Lower lobe of right lung (tissue), 2 donors: ENCODE measurements around the gene EVI5. TPM values are rescaled to one million over a fixed set of nuclear protein-coding genes. Genes with fewer than 3 reads are reported as not detected.

Experiments
- ATAC-seq, 2 donors: fragments of 200-7000 bp; cut with Tn5 transposase; one replicate each; pipeline ENCODE4 v1.9.1; 2020 to 2022; ENCODE audit warnings: mild to moderate bottlenecking in 2 of 2, moderate library complexity in 2 of 2
- DNase-seq: peaks from one replicate; pipeline ENCODE4 v3.0.0-alpha.2; 2020
- H3K27ac ChIP-seq: fragments of 200-600 bp; one replicate; pipeline ENCODE4 v1.8.0; 2022
- H3K27me3 ChIP-seq: fragments of 200-600 bp; one replicate; pipeline ENCODE4 v1.8.0; 2022; ENCODE audit warnings: low read depth
- H3K36me3 ChIP-seq: fragments of 200-600 bp; one replicate; pipeline ENCODE4 v1.8.0; 2022; ENCODE audit warnings: mild to moderate bottlenecking
- H3K4me1 ChIP-seq: fragments of 200-600 bp; one replicate; pipeline ENCODE4 v1.8.0; 2022
- H3K4me3 ChIP-seq: fragments of 200-600 bp; one replicate; pipeline ENCODE4 v1.8.0; 2022; ENCODE audit warnings: mild to moderate bottlenecking
- H3K9me3 ChIP-seq: fragments of 200-600 bp; one replicate; pipeline ENCODE4 v1.8.0; 2022
- intact Hi-C: fragments of 100-400 bp; cut with DNase I; formaldehyde crosslinking; loops from one replicate; pipeline ENCODE4 v1.11.0; 2022
- total RNA-seq: library from RNA; stranded (reverse); fragmentation: NEBNext Ultra II Directional; extraction: Animal tissue kit (Norgen Biotek cat#: 25700); gene quantifications from one replicate; pipeline ENCODE4 v1.2.1, GENCODE V29; 2021
- TF ChIP-seq, protein P1 (sequence below): fragments of 200-600 bp; IDR thresholded peaks from one replicate; pipeline ENCODE4 v1.8.0; 2022; ENCODE audit warnings: antibody characterized with exemption, mild to moderate bottlenecking
- donor health status: DM: no; HTN: yes; CAD: no; lungs with severe emphysema.

EVI5 gene
- total RNA-seq, 1 donor from 2014 or later = 48.5 TPM

DNA sequence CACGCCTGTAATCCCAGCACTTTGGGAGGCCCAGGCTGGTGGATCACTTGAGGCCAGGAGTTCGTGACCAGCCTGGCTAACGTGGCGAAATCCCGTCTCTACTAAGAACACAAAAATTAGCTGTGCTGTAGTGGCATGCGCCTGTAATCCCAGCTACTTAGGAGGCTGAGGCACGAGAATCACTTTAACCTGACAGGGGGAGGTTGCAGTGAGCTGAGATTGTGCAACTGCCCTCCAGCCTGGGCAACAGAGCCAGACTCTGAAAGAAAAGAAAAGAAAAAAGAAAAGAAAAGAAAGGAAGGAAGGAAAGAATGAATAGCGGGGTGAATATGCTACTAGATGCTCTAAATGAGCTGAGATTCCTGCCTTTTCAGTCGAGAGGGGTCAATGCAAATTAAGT is 305.3 kb downstream of the EVI5 start:
- H3K4me1 ChIP-seq = peaks cover 46% of the 10 kb centered on the region
- peaks cover 58% of the 10 kb centered on the region for H3K27me3 ChIP-seq
- ATAC-seq (no peak), DNase-seq (no peak)
- H3K9me3 ChIP-seq = no peaks in the 10 kb centered on the region
- TF ChIP-seq, protein P1, sequence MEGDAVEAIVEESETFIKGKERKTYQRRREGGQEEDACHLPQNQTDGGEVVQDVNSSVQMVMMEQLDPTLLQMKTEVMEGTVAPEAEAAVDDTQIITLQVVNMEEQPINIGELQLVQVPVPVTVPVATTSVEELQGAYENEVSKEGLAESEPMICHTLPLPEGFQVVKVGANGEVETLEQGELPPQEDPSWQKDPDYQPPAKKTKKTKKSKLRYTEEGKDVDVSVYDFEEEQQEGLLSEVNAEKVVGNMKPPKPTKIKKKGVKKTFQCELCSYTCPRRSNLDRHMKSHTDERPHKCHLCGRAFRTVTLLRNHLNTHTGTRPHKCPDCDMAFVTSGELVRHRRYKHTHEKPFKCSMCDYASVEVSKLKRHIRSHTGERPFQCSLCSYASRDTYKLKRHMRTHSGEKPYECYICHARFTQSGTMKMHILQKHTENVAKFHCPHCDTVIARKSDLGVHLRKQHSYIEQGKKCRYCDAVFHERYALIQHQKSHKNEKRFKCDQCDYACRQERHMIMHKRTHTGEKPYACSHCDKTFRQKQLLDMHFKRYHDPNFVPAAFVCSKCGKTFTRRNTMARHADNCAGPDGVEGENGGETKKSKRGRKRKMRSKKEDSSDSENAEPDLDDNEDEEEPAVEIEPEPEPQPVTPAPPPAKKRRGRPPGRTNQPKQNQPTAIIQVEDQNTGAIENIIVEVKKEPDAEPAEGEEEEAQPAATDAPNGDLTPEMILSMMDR = no peak
- H3K4me3 ChIP-seq = no peak overlapping the region
- intact Hi-C loops = no loop called here
- no peaks in the 10 kb centered on the region for H3K36me3 ChIP-seq
- no peak overlapping the region for H3K27ac ChIP-seq

DNA sequence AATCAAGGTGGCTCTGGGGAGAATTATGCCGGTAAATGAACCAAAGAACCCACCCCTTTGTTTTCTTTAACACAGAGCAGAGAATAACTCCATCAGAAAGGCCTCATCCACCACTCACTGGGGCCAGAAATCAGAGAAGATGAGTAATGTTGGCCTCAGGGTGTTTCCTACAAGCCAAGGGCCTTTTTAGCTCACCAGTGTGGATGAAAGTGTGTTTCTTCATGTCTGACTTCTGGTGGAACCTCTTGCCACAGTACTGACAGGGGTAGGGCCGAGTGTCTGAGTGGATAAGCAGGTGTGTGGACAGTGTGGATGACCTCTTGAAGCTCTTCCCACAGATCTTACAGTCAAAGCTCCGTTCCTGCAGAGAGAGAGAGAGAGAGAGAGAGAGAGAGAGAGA is 306.5 kb downstream of the EVI5 start:
- DNase-seq (no peak), ATAC-seq (no peak)
- Histone ChIP-seq H3K4me1 (peaks cover 34% of the 10 kb centered on the region), H3K4me3 (no peak overlapping the region), H3K9me3 (no peaks in the 10 kb centered on the region), H3K36me3 (no peaks in the 10 kb centered on the region), H3K27me3 (peaks cover 46% of the 10 kb centered on the region), H3K27ac (no peak overlapping the region)
- TF ChIP-seq, protein P1 = no peak
- intact Hi-C loops = no loop called here

DNA sequence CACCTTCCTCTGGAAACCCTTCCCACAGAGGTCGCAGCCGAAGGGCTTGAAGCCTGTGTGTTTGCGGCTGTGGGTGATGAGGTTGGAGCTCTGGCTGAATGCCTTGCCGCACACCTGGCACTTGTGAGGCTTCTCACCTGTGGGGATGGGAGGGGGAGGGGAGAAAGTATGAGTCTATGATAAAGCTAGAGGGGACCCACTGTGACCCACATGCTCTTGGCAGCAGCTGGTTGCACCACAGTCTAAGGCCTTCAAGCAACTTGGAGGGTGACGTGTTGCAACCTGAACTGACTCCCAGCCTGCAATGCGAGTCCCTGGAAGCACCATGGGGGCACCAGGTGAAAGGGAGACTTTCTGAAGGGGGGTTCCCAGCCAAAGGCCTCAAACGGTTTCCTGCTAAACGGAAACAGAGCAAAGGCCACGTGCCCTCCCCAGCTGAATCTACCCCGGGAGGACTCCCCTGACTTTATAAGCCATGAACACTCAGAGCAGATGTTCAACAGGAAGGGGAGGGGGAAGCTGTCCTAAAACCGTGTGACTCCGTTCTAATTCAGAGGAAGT is 308.8 kb downstream of the EVI5 start:
- intact Hi-C loops = no loop called here
- TF ChIP-seq, protein P1 = no peak
- H3K4me3 ChIP-seq = no peak overlapping the region
- DNase-seq (no peak), ATAC-seq (peak; percentile 21 to 27)
- peaks cover 24% of the 10 kb centered on the region for H3K27me3 ChIP-seq
- H3K27ac ChIP-seq = no peak overlapping the region
- H3K9me3 ChIP-seq = no peaks in the 10 kb centered on the region
- H3K4me1 ChIP-seq = peaks cover 12% of the 10 kb centered on the region
- no peaks in the 10 kb centered on the region for H3K36me3 ChIP-seq

DNA sequence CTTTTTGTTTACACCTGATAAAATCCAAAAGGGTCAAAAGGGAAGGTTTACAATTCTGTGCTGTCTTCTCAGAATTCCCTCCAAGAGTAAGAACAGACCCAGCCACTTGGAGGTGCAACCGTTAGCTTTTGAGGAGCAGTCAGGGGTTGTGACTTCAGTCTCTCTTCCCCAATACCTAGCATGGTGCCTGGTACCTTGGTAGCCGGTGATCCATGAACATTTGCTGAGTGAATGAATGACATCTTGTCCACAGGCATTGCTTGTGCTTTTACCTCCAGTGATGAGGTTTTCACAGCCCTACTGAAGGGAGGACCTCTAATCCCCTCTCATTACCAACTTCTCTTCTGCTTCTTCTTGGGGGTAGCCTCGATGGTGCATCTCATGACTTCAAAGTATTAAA is 309.9 kb downstream of the EVI5 start:
- no peak overlapping the region for H3K27ac ChIP-seq
- H3K9me3 ChIP-seq = no peaks in the 10 kb centered on the region
- intact Hi-C loops = no loop called here
- no peaks in the 10 kb centered on the region for H3K36me3 ChIP-seq
- no peak for ATAC-seq
- TF ChIP-seq, protein P1 = no peak
- H3K27me3 ChIP-seq = peaks cover 12% of the 10 kb centered on the region
- peaks cover under 1% of the 10 kb centered on the region for H3K4me1 ChIP-seq
- DNase-seq = no peak
- H3K4me3 ChIP-seq = no peak overlapping the region

DNA sequence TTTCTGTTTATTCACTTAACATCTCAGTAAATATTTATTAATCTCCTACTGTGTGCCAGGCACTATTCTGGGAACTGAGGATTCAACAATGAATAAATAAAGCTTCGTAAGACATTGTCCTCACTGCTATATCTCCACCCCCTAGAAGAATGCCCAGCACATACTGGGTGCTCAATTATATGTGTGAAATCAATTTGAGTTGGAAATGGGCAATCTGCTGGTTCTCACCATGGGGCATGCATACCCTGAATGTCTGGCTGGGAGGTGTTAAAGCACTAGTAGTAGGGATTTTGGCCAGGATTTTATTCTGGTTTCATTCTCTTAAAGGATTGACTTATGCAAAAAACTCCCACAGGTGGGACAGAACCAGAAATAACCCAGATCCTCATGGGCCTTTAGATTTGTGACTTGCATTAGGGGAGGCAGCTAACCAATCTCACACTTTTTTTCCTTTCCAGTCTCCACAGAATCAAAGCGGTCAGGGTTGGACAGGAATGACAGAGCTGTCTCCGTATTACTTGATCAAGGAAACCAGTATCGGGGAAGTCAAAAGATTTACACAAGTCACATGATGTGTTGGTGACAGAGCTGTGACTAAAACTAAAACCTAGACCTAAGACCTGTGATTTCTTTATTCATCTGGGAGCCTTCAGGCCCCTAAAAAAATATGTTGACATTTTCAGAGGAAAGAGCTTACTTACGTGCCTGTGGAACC is 311.0 kb downstream of the EVI5 start:
- Histone ChIP-seq H3K27me3 (peaks cover 1% of the 10 kb centered on the region), H3K9me3 (no peaks in the 10 kb centered on the region), H3K27ac (no peak overlapping the region), H3K4me3 (no peak overlapping the region), H3K4me1 (no peaks in the 10 kb centered on the region), H3K36me3 (no peaks in the 10 kb centered on the region)
- no peak for DNase-seq
- no peak for ATAC-seq
- intact Hi-C loops = no loop called here
- TF ChIP-seq, protein P1 = no peak
